PFSK-1 (cell line): ENCODE results near the gene SEC14L1.

ENCODE experiments used
- FOXP2 ChIP-seq: optimal IDR thresholded peaks from 2 replicates; pipeline ENCODE3; 2011; ENCODE audit warnings: borderline replicate concordance, control low read depth, inconsistent platforms; ENCODE audit not compliant: insufficient read depth; ENCODE audit errors: extremely low read length, extremely low read depth
- POLR2AphosphoS5 ChIP-seq: IDR thresholded peaks from 2 replicates; pipeline ENCODE4 v1.6.1; 2012; ENCODE audit warnings: low read depth, mild to moderate bottlenecking, control low read depth, low read length, moderate library complexity
- REST ChIP-seq, 2 experiments: IDR thresholded peaks; 2 replicates each; pipeline versions ENCODE4 v1.6.1 to v1.8.0; 2011 to 2012; ENCODE audit warnings: low read depth in 2 of 2, low read length in 2 of 2, control low read depth in 1 of 2, inconsistent platforms in 1 of 2, mild to moderate bottlenecking in 1 of 2, moderate library complexity in 1 of 2; ENCODE audit not compliant: insufficient read depth in 1 of 2
- SIN3A ChIP-seq: IDR thresholded peaks from 2 replicates; pipeline ENCODE4 v1.6.1; 2012; ENCODE audit warnings: mild to moderate bottlenecking, low read length, moderate library complexity, borderline replicate concordance; ENCODE audit not compliant: insufficient read depth
- TAF1 ChIP-seq: IDR thresholded peaks from 2 replicates; pipeline ENCODE4 v1.6.1; 2012; ENCODE audit warnings: low read length, control low read depth, borderline replicate concordance; ENCODE audit not compliant: insufficient read depth

- TF ChIP-seq FOXP2 (no peak), REST (IDR thresholded peaks at IDR 0.05; ENCODE audit: insufficient read depth in 1 of 2, low read depth in 2 of 2, low read length in 2 of 2) (no peak), POLR2AphosphoS5 (no peak), SIN3A (no peak), TAF1 (no peak)
These were observed 34.3 kb downstream of the SEC14L1 start for GRCh38 chr17:77174928-77175661.
